GM19467 (cell line): Measurements from ENCODE around the gene ALKBH5.

ENCODE experiments used
- ATAC-seq: cut with Tn5 transposase; IDR thresholded peaks from one replicate; pipeline ENCODE4 v1.9.1; 2021; ENCODE audit warnings: mild to moderate bottlenecking, moderate library complexity; ENCODE audit not compliant: unreplicated experiment

The ALKBH5 gene

DNA sequence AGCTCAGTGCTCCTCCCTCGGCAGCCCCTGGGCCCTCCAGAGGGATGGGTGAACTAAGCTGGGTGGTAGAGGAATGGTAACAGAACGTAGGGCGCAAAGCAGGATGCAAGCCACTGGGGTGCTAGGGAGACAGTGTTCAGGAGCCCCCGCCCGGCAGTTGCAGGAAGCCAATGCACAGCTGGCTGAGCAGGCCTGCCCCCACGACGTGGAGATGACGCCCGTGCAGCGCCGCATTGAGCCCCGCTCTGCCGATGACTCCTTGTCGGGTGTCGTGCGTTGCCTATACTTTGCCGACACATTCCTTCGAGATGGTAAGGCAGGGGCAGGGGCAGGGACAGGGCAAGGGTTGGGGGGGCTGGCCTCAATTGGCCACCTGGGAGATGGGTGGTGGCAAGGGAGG lies 54.7 kb downstream of the ALKBH5 start:
- no peak for ATAC-seq

DNA sequence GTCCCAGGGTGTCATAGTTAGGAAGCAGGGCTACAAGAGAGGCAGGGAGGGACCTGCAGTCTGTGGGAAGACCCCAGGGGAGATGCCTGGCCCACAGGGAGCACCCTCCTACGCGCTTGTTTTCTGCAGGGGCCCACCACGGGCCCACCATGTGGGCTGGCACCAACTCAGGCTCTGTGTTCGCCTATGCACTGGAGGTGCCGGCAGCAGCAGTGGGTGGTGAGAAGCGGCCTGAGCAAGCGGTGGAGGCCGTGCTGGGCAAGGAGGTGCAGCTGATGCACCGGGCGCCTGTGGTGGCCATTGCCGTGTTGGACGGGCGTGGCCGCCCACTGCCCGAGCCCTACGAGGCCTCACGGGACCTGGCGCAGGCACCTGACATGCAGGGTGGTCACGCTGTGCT lies 56.8 kb downstream of the ALKBH5 start:
- ATAC-seq = no peak

DNA sequence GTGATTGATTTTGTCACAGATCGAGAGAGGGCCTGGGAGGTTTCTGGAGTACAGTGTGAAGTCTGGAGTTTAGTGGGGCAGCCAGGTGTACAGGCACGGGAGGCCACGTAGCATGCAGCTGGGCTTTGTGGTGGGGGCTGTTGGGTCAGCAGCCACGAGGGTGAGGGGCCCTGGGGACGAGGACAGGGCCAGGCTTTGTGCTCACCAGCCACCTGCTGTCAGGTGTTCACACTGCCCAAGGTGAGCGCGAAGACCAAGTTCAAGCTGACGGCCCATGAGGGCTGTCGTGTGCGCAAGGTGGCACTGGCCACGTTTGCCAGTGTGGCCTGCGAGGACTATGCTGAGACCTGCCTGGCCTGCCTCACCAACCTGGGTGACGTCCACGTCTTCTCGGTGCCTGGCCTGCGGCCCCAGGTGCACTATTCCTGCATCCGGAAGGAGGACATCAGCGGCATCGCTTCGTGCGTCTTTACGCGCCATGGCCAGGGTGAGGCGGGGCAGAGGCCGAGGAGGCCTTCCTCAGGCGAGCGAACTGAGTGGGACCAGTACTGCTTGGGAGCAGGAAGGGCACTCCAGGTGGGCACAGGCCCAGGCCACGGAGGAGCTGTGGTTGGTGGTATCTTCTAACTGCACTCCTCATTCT lies 57.7 kb downstream of the ALKBH5 start:
- ATAC-seq = no peak

DNA sequence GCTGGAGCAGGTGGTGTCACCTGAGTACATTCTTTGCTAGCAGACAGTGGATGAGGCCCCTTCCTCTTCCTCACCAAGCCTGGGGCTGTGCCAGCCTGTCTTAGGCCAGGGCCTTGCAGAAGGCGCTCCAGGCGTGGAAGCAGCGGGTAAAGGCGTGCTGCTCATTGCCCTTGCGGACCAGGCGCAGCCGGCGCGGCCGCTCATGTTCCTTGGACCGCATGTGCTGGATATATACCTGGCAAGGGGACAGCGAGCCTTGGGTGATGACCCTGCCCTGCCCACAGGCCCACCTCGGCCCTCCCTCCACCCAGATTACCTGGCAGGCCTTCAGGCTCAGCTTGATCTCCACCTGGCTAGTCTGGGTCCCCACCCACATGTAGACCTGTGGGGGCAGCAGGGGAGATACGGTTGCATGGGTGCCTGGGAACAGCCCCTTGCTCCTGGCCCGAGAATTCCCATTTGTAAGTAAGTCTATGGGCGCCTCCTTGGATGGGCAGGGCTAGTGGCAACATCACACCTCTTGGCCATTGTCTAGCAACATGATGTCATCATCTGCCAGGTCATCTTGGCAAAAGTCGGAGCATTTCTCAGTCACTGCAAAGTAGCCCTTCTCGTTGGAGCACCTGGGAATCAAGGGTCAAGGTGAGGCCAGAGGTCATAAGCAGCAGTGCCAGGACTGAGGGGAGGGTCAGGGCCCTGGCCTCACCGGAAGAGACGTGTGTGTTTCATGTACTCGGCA lies 61.6 kb downstream of the ALKBH5 start:
- ATAC-seq = no peak

DNA sequence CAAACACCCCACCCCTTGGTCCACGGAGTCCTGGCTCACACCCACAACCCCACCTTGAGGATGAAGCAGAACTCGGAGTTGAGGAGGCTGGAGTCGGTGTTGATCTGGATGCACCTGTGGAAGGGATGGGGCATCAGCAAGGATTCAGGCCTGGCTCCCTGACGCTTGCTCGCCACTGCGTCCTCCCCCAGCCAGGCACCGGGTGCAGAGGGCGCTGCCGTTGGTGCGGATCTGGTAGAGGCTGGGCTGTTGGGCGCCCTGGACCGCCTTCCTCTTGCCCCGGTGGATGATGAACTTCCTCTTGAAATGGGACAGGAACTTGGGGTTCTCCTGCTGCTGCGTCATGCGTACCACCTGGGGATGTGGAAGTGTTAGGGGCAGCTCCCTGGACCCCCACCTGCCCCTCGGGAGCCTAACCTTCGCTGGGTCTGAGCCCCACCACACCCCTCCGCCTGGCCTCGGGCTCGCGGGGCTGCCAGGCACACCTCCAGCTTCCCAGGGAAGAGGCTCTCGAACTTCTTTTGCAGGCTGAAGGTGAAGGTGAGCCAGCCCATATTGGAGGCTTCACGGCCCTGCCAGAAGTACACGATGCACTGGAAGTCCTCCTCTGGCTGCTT lies 62.6 kb downstream of the ALKBH5 start:
- ATAC-seq = no peak

DNA sequence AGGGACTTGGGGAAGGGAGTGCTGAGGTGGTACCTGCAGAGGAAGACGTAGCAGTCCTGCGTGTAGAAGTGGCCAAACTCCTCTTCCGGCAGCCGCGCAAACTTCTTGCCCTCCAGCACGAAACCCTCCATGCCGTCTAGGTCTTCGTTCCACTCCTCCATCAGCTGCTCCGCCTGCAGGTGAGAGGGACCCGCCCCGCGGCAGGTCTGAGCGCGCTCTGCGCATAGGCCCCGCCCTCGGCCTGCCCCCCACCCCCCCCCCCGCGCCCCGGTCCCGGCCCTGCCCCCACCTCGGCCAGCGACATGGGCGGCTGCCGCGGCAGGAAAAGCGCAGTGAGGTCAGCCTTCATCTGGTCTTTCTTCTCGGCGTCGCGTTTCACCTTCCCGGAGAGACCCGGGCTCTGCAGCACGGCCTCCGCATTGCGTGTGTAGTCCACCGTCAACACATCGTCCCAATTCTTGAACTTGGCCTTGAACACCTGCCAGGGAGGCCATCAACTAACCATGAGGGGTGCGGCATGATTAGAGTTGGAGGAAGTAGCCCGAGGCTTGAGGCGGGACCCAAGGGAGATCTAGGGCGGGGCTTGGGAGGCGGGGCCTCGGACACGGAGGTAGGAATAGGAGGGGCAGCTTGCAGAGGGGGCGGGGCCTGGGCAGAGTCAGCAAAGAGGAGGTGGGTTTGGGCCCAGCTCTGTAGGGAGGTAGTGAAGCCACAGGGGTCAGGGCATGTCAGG lies 63.4 kb downstream of the ALKBH5 start:
- no peak for ATAC-seq

DNA sequence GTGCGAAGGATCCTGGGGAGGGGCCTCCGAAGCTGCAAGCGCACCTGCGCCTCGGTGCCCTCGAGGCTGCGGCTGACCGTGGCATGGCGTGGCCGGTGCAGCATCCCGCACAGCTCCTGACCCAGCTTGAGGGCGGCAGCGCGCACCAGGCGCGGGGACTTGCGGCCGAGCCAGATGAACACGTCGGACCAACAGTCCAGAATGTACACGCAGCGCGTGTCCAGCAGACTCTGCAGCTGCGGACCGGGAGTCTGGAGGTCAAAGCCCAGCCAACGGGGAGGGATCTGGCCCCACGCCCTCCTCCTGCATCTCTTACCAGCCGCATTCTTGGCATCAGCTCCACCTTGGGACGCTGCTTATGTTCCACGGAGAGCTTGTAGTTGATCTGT lies 64.0 kb downstream of the ALKBH5 start:
- ATAC-seq = no peak

DNA sequence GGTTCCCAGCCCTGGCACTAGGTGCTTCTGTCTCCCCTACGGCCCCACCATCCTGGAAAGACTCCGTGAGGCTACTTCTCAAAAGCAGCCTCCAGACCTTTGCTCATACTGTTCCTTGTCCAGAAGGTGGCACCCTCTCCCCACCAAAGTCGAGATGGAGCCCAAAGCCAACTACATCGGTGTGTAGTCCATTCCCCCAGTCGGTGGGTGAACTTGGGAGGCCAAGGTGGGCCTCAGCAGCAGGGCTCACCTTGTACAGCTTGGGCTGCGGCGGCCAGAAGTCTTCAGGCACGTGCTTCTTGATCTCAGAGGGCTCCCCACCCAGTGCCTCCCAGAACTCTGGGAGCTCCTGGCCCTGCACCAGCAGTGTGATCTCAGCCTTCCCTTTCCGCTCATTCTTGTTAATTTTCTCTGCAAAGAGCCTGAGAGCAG lies 64.7 kb downstream of the ALKBH5 start:
- ATAC-seq = no peak

DNA sequence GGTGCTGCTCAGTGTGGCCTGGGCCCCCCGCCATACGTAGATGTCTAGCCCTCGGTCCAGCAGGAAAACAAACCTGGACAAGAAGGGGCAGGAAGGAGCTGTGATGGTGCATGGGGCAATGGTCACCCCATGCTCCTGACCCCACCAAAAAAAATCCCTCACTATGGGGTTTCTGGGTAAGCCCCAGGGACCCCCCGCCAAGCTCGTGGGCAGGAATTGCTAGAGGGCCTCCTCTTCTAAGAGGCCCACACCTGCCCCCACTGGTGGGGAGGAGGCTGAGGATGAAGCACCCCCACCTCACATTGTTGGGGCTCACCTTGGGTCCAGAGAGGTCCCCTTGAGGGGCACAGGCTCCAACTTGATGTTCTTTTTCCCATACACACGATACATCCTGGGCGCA lies 65.2 kb downstream of the ALKBH5 start:
- ATAC-seq = no peak

DNA sequence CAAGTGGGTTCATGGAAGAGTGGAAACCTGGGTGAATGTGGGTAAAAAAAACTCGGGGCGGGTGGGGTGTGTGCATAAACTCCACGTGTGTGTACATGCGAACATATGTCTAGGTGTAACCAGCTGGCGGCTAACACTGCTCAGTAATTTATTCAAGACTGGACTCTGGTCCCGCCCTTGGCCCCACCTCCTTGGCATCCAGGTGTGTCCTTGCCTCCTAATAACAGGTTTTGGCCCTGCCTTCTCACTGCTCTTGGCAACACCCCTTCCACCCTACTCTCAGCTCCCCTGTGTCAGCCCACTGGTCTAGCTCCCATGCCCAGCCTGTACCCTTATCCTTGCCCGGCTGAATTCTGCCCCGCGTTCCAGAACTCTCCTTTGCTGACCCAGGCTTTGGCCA lies 66.6 kb downstream of the ALKBH5 start:
- ATAC-seq = no peak

DNA sequence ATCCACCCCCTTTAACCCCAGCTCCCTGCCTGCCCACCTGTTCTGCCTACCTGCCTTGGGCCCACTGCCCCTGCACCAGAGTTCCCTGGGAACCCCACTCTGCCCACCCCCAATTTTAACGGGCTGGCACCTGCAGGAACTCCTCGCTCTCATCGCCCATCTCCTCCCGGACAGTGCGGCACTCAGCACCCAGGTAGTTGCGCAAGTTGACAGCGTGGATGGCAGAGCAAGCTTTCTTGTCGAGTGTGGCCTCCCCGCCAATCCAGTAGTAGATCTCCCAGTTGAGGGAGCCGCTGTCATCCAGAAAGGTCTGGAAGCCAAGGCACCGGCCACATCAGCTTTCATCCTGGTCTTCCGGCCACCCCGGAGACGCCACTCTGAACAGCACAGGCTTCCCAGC lies 67.1 kb downstream of the ALKBH5 start:
- ATAC-seq = no peak

DNA sequence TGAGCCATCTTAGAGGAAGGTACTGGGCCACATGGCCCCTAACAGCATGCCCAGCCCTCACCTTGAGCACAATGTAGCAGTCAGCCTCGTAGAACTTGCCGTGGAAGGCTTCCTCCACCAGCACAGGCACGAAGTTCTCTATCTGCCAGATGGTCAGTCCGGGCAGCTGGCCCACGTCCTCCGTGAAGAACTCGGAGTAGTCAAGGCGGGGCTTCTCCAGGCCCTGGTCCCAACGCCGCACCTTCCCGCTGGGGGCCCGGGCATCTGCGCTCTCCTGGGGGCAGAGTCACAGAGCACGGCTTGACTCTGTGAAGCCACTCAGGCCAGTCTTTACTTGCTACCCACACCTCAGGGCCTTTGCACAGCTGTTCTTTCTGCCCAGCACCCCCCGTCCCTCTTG lies 67.6 kb downstream of the ALKBH5 start:
- no peak for ATAC-seq

DNA sequence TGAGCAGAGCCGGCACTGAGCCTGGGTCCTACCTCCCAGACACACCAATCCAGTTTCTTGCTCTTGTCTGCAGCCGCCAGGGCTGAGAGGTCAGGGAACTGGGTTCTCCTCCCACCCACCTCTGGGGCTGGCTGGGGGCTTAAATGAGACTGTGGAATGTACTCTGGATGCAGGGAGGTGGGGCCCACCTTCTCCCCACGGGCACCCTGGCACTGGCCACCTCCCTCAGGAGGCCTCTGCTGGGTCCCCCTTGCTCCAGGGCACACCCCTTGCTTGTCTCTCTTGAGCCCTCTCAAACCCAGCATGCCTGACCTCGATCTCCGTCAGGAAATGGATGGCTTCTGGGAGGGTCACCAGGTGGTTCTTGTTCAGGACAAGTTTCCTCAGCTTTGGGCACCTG lies 68.5 kb downstream of the ALKBH5 start:
- no peak for ATAC-seq

DNA sequence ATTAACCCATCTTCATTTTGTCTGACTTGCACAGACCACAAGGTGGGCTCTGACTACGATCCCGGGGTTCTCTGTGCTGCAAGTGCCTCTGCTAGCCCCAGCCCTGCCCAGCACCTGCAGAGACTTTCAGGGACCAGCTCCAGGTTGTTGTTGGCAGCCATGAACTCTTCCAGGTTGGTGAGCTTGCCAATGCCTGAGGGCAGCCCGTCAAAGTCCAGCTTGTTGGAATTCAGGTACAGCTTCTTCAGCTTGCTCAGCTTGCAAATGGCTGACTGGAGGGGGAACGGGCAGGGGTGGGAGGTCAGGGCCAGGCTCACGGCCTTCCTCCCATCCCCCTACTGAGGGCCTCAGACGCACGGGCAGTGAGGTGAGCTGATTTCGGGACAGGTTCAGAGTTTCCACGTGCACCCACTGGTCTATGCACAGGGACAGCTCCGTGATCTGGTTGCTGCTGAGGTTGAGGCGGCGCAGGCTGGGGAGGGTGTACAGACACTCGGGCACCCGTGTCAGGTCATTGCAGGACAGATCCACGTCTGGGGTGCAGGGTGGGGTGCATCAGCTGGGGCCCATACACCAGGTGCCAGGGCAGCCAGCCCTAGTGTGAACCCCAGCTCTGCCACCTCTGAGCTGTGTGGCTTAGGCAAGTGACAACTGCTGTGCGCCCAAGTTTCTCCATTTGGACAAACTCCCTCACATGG lies 69.7 kb downstream of the ALKBH5 start:
- ATAC-seq = no peak

DNA sequence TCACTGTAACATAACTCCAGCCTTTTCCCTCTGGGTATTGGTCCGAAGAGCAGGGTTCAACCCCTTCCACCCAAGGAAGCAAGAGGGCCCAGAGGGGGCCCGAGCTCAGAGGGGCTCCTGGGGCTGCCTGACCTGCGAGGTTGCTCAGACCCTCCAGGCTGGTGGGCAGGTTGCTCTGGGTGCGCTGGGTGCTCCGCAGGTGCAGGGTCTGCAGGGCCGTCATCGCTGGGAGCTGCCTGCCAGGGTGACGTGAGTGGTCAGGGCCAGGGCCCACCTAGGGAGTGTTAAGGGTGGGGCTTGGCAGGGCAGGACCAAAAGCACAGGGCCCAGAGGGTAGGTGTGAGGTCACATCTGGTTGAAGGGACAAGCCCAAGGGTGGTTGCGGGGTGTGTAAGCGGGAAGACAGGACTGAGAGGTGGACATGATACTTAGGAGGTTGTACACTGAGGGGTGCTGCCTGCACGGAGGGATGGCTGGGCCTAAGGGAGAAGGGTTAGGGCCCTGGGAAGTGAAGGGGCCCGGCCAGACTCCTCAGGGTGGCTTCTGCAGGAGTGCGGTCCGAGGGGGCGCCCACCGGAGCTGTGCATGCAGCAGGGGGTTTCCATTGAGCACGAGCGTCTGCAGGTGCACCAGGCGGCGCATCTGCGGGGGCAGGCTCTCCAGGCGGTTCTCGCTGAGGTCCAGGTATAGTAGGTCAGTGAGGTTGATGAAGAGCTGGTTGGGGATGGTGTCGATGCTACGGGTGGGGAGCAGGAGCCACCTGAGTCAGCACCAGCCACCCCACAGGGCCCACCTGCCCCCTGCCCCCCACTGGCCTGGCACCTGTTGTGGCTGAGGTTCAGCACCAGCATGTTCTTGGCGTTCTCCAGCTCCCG lies 70.6 kb downstream of the ALKBH5 start:
- no peak for ATAC-seq

DNA sequence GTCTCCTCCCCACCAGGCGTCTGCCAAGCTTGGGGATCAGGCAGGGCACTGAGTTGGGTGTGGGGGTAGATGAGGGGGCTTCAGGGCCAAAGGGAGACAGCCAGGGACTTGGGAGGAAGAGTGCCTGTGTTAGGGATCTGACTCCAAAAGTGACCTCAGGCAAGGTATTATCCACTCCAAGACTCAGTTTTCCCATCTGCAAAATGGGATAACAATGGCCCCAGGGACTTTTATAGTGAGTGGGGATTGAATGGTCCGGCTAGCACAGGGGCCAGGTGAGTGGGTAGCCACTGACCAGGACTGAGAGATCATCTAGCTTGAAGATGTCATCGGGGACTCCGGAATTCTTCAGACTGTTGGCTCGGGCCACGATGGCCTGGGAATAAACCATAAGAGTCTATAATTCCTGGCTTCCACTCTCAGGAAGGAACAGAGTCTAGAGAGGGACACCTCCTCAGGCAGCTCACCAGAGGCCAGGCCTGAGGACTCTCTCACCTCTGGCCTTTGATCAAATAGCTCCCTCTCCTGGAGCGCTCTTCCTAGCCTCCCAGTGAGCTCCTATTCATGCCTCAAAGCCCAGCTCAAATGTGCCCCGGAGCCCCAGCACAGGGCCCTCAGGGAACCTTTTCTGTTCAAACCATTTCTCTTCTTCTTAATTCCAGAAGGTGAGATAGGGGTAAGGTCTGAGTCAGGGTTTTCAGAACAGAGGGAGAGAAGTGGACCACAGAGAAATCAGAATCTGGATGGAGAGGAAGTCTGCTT lies 71.4 kb downstream of the ALKBH5 start:
- no peak for ATAC-seq

DNA sequence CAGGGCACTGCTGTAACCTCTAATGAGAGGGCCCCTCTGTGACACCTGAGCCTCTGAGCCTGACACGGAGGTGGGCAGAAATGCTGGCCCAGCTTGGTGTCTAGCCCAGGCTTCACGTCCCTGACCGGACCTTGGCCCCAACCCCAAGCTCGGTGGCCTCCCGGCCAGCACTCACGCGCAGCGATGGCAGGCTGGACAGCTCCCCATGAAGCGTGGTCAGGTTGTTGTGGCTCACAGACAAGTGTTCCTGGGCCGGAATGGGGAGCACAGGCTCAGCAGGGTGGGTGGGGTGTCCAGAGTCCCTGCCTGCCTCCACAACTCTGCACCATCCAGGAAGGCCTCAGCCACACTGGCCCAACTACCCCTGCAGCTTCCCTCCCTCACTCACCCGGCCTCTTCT lies 72.7 kb downstream of the ALKBH5 start:
- ATAC-seq = no peak

DNA sequence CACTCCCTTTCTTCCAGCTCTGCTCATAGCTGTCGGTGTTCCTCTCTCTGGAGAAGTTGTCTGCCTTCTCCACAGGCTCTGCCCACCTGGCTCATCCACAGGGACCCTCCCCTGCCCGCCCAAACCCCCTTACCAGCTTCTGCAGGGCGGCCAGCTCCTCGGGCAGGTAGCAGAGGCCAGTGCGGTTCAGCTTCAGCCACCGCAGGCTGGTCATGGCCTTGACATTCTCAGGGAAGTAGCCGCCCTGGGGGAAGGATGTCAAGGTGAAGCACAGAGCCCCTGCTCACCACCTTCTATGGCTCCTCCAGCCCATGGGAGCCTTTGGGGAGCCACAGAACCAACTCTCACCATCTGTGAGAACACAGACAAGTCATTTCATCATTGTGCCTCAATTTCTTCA lies 73.1 kb downstream of the ALKBH5 start:
- no peak for ATAC-seq

DNA sequence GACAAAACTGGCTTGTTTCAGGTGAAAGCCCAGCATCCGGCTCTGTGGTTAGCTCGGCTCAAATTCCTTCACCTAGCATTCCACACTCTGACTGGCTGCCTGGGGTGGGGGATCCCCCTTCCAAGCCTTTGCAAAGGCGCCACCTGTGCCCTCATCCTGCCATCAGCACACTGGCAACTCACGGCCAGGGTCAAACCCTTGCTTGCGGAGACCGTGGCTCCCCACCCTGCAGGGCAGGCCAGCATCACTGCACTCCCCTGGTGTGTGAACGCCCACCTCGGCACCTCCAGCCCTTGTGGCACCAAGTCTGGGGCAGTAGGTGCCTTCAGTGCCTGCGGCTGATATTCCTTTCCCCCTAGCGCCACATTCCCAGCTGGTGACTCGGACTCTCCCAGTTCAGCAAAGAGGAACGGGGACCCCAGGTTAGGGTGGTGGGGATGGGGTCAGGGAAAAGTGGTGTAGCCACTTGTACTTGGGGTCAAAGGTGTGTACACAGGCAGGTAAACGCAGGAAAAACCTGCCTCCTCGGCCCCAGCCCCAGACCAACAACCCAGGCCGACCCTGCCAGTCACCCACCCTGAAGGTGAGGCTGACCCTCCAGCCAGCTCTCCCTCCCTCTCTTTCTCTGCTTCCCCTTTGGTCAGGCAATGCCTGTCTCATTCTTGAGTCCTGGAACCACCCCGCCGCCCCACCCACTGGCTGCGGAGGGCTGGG lies 73.8 kb downstream of the ALKBH5 start:
- no peak for ATAC-seq
